OCI-LY7 (cell line): ENCODE results near the gene ABHD12B.

Experiments used
- CTCF ChIP-seq: fragments of 200-600 bp; sonication (generic); conservative IDR thresholded peaks from 2 replicates; pipeline ENCODE4 v1.5.1; 2014; ENCODE audit warnings: mild to moderate bottlenecking, antibody characterized with exemption, low read length, moderate library complexity, mixed read lengths
- EZH2phosphoT487 ChIP-seq: fragments of 200-600 bp; sonication (generic); IDR thresholded peaks from 2 replicates; pipeline ENCODE4 v1.6.1; 2018; ENCODE audit warnings: low read depth, borderline replicate concordance, mild to moderate bottlenecking, mixed run types, antibody characterized with exemption, low read length, moderate library complexity, mixed read lengths

DNA sequence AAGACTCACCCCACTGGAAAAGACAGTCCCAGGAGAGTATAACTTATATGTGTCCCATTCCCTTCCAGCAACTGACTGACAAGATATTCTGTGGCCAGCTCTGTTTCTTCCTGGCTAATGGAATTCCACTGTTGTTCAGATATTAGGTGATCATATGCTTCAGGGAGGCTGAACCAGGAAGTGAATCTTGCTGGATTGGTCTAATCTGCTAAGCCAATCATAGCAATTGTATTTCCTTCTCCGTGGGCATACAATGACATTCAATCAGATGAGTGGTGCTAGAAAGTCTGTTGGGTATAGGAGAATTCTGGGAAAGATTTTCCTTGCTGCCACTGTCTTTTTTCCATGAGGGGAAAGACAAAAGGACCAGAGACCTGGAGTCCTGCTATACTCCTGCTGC is 60.3 kb downstream of the ABHD12B start:
- TF ChIP-seq CTCF (no peak), EZH2phosphoT487 (no peak)
